B cell (primary cell): ENCODE measurements around the gene S100A4. TPM values are rescaled to one million over a fixed set of nuclear protein-coding genes. Genes with fewer than 3 reads are reported as not detected.

Experiments
- ATAC-seq: fragments of 200-7000 bp; cut with Tn5 transposase; one replicate; pipeline ENCODE4 v1.10.0; 2021; ENCODE audit warnings: low read depth, mild to moderate bottlenecking, moderate number of reproducible peaks, moderate library complexity
- CTCF ChIA-PET: fragments of 350-600 bp; sonication (Branson Sonifier 250); formaldehyde crosslinking; loops from one replicate; lab custom pipeline; 2021; ENCODE audit warnings: antibody characterized with exemption, inconsistent platforms; lab: Charles Lee
- POLR2A ChIA-PET: fragments of 350-600 bp; sonication (Branson Sonifier 250); formaldehyde crosslinking; loops from one replicate; lab custom pipeline; 2021; ENCODE audit warnings: antibody characterized with exemption; lab: Charles Lee
- DNase-seq: peaks from one replicate; pipeline ENCODE4 v3.0.0; 2013
- H2AFZ ChIP-seq: 2 replicates; pipeline ENCODE4 v1.6.1; 2012; ENCODE audit warnings: mild to moderate bottlenecking, low read depth, low read length; ENCODE audit not compliant: insufficient read depth, poor library complexity, severe bottlenecking
- H3K27ac ChIP-seq, 2 donors: 1 replicate in 1 of 2; 2 replicates in 1 of 2; pipeline ENCODE4 v1.5.1; 2012 to 2013; ENCODE audit warnings: low read length in 2 of 2, mild to moderate bottlenecking in 2 of 2, moderate library complexity in 1 of 2
- H3K27me3 ChIP-seq, 4 experiments: fragments of 200-600 bp in 1 of 4; sonication (generic) in 1 of 4; replicated peaks in 1 of 4; 1 replicate in 2 of 4; 2 replicates in 2 of 4; pipeline versions ENCODE4 v1.6.1 to v1.7.0; 2013 to 2016; ENCODE audit warnings: low read length in 3 of 4, mild to moderate bottlenecking in 2 of 4, mixed read lengths in 1 of 4, moderate library complexity in 1 of 4; ENCODE audit not compliant: insufficient read depth in 4 of 4, control insufficient read depth in 3 of 4; ENCODE audit errors: control extremely low read depth in 1 of 4
- H3K36me3 ChIP-seq, 2 experiments: replicated peaks in 1 of 2; 1 replicate in 1 of 2; 2 replicates in 1 of 2; pipeline versions ENCODE4 v1.6.1 to v1.7.1; 2013; ENCODE audit warnings: low read length in 1 of 2; ENCODE audit not compliant: insufficient read depth in 2 of 2, control insufficient read depth in 1 of 2; ENCODE audit errors: control extremely low read depth in 1 of 2, extremely low read depth in 1 of 2
- H3K4me1 ChIP-seq, 2 donors: fragments of 200-600 bp in 1 of 2; sonication (generic) in 1 of 2; 1 replicate in 1 of 2; 2 replicates in 1 of 2; pipeline versions ENCODE4 v1.5.1 to v1.6.1; 2013 to 2017; ENCODE audit warnings: low read length in 2 of 2; ENCODE audit not compliant: control insufficient read depth in 2 of 2, insufficient read depth in 2 of 2
- H3K4me2 ChIP-seq: replicated peaks from 2 replicates; pipeline ENCODE3; 2012; ENCODE audit warnings: mild to moderate bottlenecking, low read depth, low read length; ENCODE audit not compliant: poor library complexity, severe bottlenecking
- H3K4me3 ChIP-seq, 5 experiments: fragments of 200-600 bp in 1 of 5; sonication (generic) in 1 of 5; 1 replicate in 3 of 5; 2 replicates in 2 of 5; pipeline versions ENCODE4 v1.5.1 to v1.7.0; 2011 to 2016; ENCODE audit warnings: low read length in 4 of 5, mild to moderate bottlenecking in 4 of 5, low read depth in 2 of 5, control low read depth in 1 of 5, moderate library complexity in 1 of 5; ENCODE audit not compliant: insufficient read depth in 1 of 5; ENCODE audit errors: control extremely low read depth in 1 of 5, extremely low read depth in 1 of 5
- H3K79me2 ChIP-seq: fragments of 200-600 bp; sonication (generic); one replicate; pipeline ENCODE4 v1.6.0; 2016; ENCODE audit warnings: low read length; ENCODE audit not compliant: control insufficient read depth, insufficient read depth
- H3K9ac ChIP-seq: fragments of 200-600 bp; sonication (generic); 2 replicates; pipeline ENCODE4 v1.6.1; 2017; ENCODE audit warnings: mild to moderate bottlenecking, low read length, moderate library complexity
- H3K9me3 ChIP-seq, 3 donors: one replicate each; pipeline versions ENCODE4 v1.6.1 to v1.7.1; 2013; ENCODE audit warnings: low read length in 2 of 3; ENCODE audit not compliant: control insufficient read depth in 2 of 3, insufficient read depth in 1 of 3; ENCODE audit errors: control extremely low read depth in 1 of 3
- H4K20me1 ChIP-seq: 2 replicates; pipeline ENCODE4 v1.6.0; 2012; ENCODE audit warnings: mild to moderate bottlenecking, low read length; ENCODE audit not compliant: insufficient read depth, control insufficient read depth, poor library complexity, severe bottlenecking
- H3K27ac Mint-ChIP-seq: one replicate; pipeline ENCODE4 v1.8.0; 2021; ENCODE audit warnings: mixed read lengths
- H3K27me3 Mint-ChIP-seq: one replicate; pipeline ENCODE4 v1.8.0; 2021; ENCODE audit warnings: mixed read lengths
- H3K4me1 Mint-ChIP-seq: one replicate; pipeline ENCODE4 v1.8.0; 2021; ENCODE audit warnings: mixed read lengths
- H3K4me3 Mint-ChIP-seq: one replicate; pipeline ENCODE4 v1.8.0; 2021; ENCODE audit warnings: mixed read lengths
- H3K9me3 Mint-ChIP-seq: one replicate; pipeline ENCODE4 v1.8.0; 2022; ENCODE audit warnings: mixed read lengths; ENCODE audit not compliant: insufficient read depth
- EZH2 ChIP-seq: IDR thresholded peaks from 2 replicates; pipeline ENCODE4 v1.6.1; 2012; ENCODE audit warnings: borderline replicate concordance, low read depth, mild to moderate bottlenecking, moderate library complexity, low read length; ENCODE audit not compliant: insufficient read depth, poor library complexity, severe bottlenecking
- WGBS: methylation state at CpG from one replicate; pipeline ENCODE4 v1.1.5; 2013; ENCODE audit warnings: missing lambda C conversion rate; ENCODE audit not compliant: insufficient coverage; 5-methylcytosine and 5-hydroxymethylcytosine counted together
- intact Hi-C: fragments of 100-400 bp; cut with micrococcal nuclease; formaldehyde crosslinking; loops from one replicate; pipeline ENCODE4 v1.10.0; 2022
- polyA plus RNA-seq: library from polyadenylated mRNA; depleted of rRNA; stranded (reverse); fragments of >200 nt; gene quantifications from 2 replicates; pipeline ENCODE4 v1.2.3, GENCODE V29; 2012
- total RNA-seq, 2 donors: library from RNA; stranded (reverse); fragments of 120-200 nt in 1 of 2; gene quantifications; 1 replicate in 1 of 2; 2 replicates in 1 of 2; pipeline versions ENCODE4 v1.2.3 to v1.2.4, GENCODE V29; 2013 to 2022
- TF ChIP-seq, protein P1 (sequence below): fragments of 200-600 bp; IDR thresholded peaks from one replicate; pipeline ENCODE4 v1.8.0; 2022; ENCODE audit warnings: antibody characterized with exemption, mild to moderate bottlenecking

The S100A4 gene
- total and polyA plus RNA-seq, 2 donors (not counting 1 experiment from before 2014, with no cell fraction given) = 62.7 to 150 TPM

GRCh38 chr1:153561466-153561985 lies 15.9 kb upstream of the S100A4 start:
- Histone ChIP-seq H2AFZ (no peak overlapping the region), H3K79me2 (no peaks in the 10 kb centered on the region), H3K4me2 (no peak overlapping the region), H3K9me3 (no peaks in the 10 kb centered on the region), H3K36me3 (no peaks in the 10 kb centered on the region), H3K4me3 (no peak overlapping the region), H3K9ac (no peak overlapping the region), H3K27ac (no peak overlapping the region), H3K27me3 (no peaks in the 10 kb centered on the region), H4K20me1 (no peaks in the 10 kb centered on the region), H3K4me1 (peaks cover 10 to 14% of the 10 kb centered on the region in 2 donors)
- ATAC-seq (no peak), DNase-seq (no peak)
- CTCF ChIA-PET = interaction anchor here (0.5 to 1.6 kb wide), 7 partner anchors 9 to 643 kb away, joined by 3 to 5 read pairs (median 4); partner anchors contain the start of gene S100A6
- TF ChIP-seq EZH2 = no peak
- TF ChIP-seq, protein P1, sequence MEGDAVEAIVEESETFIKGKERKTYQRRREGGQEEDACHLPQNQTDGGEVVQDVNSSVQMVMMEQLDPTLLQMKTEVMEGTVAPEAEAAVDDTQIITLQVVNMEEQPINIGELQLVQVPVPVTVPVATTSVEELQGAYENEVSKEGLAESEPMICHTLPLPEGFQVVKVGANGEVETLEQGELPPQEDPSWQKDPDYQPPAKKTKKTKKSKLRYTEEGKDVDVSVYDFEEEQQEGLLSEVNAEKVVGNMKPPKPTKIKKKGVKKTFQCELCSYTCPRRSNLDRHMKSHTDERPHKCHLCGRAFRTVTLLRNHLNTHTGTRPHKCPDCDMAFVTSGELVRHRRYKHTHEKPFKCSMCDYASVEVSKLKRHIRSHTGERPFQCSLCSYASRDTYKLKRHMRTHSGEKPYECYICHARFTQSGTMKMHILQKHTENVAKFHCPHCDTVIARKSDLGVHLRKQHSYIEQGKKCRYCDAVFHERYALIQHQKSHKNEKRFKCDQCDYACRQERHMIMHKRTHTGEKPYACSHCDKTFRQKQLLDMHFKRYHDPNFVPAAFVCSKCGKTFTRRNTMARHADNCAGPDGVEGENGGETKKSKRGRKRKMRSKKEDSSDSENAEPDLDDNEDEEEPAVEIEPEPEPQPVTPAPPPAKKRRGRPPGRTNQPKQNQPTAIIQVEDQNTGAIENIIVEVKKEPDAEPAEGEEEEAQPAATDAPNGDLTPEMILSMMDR = no peak
- Mint-ChIP-seq H3K27ac (no peak overlapping the region), H3K9me3 (no peaks in the 10 kb centered on the region), H3K27me3 (no peaks in the 10 kb centered on the region), H3K4me3 (no peak overlapping the region), H3K4me1 (peaks cover 12% of the 10 kb centered on the region)
- POLR2A ChIA-PET = no interaction called here
- WGBS = 100% methylated on average over 3 of the region's 3 CpGs
- intact Hi-C loops = no loop called here

DNA sequence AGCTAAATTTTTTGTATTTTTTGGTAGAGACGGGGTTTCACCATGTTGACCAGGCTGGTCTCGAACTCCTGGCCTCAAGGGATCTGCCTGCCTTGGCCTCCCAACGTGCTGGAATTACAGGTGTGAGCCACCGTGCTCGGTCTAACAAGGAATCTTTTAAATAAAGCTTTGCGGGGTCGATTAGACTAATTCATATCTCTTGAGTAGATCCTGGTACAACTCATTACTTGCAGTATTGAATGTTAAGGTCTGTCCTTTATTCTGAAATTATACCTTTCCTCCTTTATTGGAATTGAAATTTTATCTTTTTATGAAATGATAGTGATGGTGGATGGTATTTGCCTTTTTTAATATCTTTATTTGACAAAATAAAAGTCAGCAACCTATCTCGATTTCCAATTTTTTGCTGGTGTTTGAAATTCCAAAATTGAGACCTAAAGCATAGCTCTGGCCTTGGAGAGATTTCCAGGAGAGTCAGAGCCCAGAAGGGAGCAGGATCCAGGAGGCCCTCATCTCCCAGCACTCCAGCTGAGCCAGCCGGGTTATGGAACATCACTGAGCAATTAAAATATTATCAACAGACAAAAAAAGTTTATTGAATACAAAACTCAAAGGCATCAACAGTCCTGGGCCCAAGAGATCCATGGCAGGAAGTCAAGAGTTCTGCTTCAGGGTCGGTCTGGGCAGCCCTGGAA lies 15.3 kb upstream of the S100A4 start:
- WGBS = 89% methylated on average over 4 of the region's 10 CpGs
- no peaks in the 10 kb centered on the region for H4K20me1 ChIP-seq
- no peaks in the 10 kb centered on the region for H3K9me3 Mint-ChIP-seq
- no peak overlapping the region for H3K9ac ChIP-seq
- H3K4me3 ChIP-seq = no peak overlapping the region
- ChIA-PET POLR2A (no interaction called here), CTCF (interaction anchor here (0.5 to 2.3 kb wide), 7 partner anchors 8 to 643 kb away, joined by 3 to 8 read pairs (median 4); no protein-coding TSS in a partner anchor)
- peaks cover 8% of the 10 kb centered on the region for H3K4me1 Mint-ChIP-seq
- ATAC-seq (no peak), DNase-seq (no peak)
- no peak overlapping the region for H3K4me3 Mint-ChIP-seq
- intact Hi-C loops = no loop called here
- H3K27me3 ChIP-seq = no peaks in the 10 kb centered on the region
- H3K79me2 ChIP-seq = no peaks in the 10 kb centered on the region
- no peaks in the 10 kb centered on the region for H3K9me3 ChIP-seq
- no peak overlapping the region for H2AFZ ChIP-seq
- H3K4me1 ChIP-seq = peaks cover 6 to 8% of the 10 kb centered on the region in 2 donors
- no peak overlapping the region for H3K27ac ChIP-seq
- no peak overlapping the region for H3K27ac Mint-ChIP-seq
- no peaks in the 10 kb centered on the region for H3K36me3 ChIP-seq
- no peaks in the 10 kb centered on the region for H3K27me3 Mint-ChIP-seq
- TF ChIP-seq EZH2 = no peak
- TF ChIP-seq, protein P1 = no peak
- no peak overlapping the region for H3K4me2 ChIP-seq
